ENCODE measurements around the gene SPPL2A.
"Not testable (repeated sequence)": the region's sequence is repeated elsewhere in the genome, so short reads cannot be mapped to it uniquely, and the experiment has no call there.

Gene SPPL2A

GRCh38 chr15:50694634-50695165 is 70.8 kb downstream of the SPPL2A start:
- in situ Hi-C loops (cut with HindIII; ENCODE audit: low sequenced_read_pairs): not testable (repeated sequence)

- in situ Hi-C loops (cut with HindIII; ENCODE audit: low sequenced_read_pairs): no loop called here
Observed at GRCh38 chr15:50687302-50687902, 78.1 kb downstream of the SPPL2A start.

DNA sequence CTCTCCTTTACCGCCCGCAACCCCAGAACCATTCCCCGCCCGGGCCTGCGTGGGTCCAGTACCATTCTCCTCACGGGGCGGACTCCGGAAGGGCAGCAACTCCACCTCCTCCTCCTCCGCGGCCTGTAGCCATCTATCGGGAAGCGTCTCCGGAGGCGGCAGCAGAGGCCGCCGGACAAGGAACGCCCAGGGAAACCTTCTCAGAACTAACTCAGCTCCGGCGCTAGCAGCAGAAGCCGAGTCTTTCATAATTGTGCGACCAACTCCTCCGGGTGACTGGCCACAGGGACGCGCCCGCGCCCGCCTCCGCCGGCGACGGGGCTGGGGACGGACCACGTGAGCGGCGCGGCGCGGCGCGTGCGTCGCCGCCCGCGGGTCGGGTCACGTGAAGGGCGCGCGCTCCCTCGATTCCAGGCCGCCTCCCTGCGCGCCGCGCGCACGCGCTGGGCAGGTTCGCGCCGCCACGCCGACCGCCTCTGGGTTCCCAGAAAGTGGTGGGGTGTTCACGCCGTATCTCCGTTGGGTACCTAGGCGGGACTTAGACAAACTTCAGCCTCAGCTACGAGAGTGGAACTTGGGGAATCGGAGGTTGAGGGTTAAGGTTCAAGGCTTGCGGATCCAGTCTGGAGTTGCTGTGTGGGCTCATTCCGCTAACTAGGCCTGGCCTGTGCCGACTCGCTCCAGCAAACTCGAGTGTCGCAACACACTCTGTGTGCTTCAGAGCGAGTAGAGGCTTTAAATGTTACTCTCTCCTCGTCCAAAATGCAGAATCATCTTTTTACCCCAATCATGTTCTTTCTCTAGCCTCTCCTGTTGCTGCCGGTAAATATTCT is 78.8 kb downstream of the SPPL2A start, which contains the start of gene TRPM7:
Gene TRPM7 (minus strand): TSS at position 329 of the 833 bp plus-strand sequence. CDS start 264 bp downstream, at position 65.
- in situ Hi-C loops (cut with HindIII; ENCODE audit: low sequenced_read_pairs): no loop called here

DNA sequence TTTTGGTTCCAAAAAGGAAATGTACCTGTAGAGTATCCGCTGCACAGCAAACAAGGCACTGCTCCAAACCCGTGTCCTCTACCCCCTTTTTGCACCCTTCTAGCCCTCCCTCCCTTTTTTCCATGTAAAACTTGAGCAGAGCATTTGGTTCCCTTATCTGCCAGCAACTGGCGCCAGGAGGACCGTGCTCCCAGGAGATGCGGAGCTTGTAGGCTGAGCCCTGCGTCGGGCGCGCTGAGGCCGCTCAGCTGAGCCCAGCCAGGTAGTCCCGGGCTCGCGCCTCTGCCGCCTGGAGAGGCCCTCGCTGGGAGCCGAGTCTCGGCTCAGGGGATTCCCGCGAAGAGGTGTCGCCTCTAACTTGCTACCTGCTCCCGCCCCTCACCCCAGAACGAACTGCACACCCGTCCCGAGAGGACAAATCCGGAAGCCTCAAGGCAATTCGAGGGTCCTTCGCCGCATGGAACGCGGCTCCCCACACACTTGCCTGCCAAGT is 79.5 kb downstream of the SPPL2A start:
- in situ Hi-C loops (cut with HindIII; ENCODE audit: low sequenced_read_pairs): no loop called here

- in situ Hi-C loops (cut with HindIII; ENCODE audit: low sequenced_read_pairs): no loop called here
Observed at GRCh38 chr15:50685191-50685975, 80.1 kb downstream of the SPPL2A start.

- in situ Hi-C loops (cut with HindIII; ENCODE audit: low sequenced_read_pairs): no loop called here
Observed at GRCh38 chr15:50681467-50681866, 84.0 kb downstream of the SPPL2A start.

DNA sequence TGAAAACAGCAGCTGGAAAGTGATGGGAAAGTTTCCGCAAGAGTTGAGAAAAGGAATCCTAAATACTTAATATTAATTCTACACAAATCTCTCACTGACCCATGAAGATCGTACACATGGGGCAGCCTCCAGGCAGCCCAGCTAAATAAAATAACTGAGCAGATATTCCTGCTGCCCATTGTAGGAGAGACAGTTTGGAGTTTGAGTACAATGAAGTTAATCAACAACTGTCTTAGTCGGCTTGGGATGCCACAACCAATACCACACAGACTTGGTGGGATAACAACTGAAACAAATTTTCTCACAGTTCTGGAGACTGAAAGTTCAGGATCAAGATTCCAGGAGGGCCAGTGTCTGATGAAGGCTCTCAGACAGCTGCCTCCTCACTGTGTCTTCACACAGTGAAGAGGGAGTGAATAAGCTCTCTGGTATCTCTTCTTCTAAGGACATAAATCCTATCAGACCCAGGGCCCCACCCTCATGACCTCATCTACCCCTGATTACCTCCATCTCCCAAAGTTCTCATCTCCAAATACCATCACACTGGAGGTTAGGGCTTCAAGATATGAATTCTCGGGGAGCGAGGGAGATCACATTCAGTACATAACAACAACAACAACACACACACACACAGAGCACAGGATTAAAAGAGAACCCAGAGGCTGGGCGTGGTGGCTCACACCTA is 88.6 kb downstream of the SPPL2A start:
- in situ Hi-C loops (cut with HindIII; ENCODE audit: low sequenced_read_pairs): no loop called here

DNA sequence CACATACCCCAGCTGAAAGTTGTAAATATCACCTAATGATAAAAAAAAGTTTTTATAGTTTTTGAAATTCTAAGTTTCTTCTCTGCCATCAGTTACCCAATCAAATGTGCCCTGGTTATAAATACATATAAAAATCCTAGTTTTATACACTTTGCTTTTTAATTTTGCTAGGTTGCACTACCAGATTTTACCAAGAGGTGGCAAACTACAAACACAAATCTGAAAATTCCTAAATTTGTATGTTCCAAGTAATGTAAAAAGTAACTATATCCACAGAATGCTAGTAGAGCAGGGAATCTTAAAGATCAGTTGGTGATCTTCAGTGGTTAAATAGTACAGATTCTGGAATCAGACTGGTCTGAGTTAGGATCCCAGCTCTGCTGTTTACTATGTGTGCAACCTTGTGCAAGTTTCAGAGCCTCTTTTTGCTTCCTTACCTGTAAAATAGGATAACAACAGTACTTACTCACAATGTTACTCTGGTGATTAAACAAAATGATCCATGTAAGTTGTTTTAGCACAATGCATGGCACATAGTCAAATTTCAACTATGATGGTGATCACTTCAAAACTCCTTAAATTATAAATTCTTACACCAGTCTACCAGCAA is 89.9 kb downstream of the SPPL2A start:
- in situ Hi-C loops (cut with HindIII; ENCODE audit: low sequenced_read_pairs): no loop called here

- in situ Hi-C loops (cut with HindIII; ENCODE audit: low sequenced_read_pairs): no loop called here
Observed at GRCh38 chr15:50670115-50670514, 95.4 kb downstream of the SPPL2A start.

- in situ Hi-C loops (cut with HindIII; ENCODE audit: low sequenced_read_pairs): no loop called here
Observed at GRCh38 chr15:50669611-50670010, 95.9 kb downstream of the SPPL2A start.

- in situ Hi-C loops (cut with HindIII; ENCODE audit: low sequenced_read_pairs): no loop called here
Observed at GRCh38 chr15:50665938-50666337, 99.6 kb downstream of the SPPL2A start.

GRCh38 chr15:50655555-50655954 is 110.0 kb downstream of the SPPL2A start:
- in situ Hi-C loops (cut with HindIII; ENCODE audit: low sequenced_read_pairs): no loop called here

DNA sequence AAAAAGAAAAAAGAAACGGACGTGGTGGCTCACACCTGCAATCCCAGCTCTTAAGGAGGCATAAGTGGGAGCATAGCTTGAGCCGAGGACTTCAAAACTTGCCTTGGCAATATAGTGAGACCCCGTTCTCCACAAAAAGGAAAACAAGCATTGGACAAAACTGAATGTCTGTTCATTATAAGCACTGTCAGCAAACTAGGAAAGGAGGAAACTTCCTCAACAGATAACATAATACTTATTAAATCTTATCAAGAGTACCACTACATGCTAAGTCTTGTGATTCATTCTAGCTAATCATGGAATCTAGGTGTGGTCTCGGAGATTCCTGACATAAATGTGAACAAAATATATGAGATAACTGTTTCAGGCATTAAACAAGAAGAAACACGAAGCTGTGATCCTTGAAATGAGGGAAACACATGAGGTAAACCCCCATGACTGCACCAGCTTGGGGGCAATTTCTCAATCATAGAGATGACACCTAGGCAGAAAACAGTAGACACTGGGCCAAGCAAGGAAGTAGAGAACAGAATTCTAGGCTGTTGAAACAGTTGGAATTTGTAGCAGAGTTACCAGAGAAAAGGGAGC is 112.3 kb downstream of the SPPL2A start:
- in situ Hi-C loops (cut with HindIII; ENCODE audit: low sequenced_read_pairs): no loop called here

GRCh38 chr15:50652671-50653070 is 112.8 kb downstream of the SPPL2A start:
- in situ Hi-C loops (cut with HindIII; ENCODE audit: low sequenced_read_pairs): no loop called here
